ENCODE results near the gene ZNF474.
A peak's percentile ranks its signal among the peaks of the same experiment; 100 is the strongest.

Gene ZNF474

DNA sequence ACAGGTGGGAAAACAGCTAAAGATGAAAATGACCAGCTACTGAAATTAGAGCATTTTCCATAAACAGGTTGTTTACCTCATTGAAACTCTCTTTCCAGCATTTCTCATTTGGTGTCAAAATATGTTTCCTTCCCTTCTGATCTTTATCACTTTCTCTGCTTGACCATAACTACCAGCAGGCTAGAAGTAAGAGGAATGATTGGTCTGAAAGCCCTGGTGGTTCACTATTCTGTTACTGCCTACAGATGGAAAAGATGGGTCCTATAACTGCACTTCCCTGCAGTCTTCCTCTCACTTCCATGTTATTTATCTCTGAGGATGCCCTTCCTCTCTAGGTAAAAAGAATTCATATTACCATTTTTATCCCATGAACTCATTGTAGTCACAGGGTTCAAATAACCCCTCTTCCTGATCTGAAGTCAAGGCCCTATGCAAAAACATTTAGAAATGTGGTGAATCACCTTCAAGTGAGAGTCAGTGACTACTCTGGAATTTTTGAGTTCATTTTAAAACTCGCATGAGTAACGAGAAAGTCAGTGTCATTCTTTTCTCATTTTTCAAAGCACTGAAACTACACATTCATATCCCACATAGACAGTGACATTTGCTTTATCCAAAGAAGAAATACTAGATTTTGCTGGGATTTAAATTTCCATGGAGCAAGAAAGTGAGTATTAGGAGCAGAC is 51.7 kb downstream of the ZNF474 start:
- DNase-seq (ENCODE audit: low spot score) = no peak

DNA sequence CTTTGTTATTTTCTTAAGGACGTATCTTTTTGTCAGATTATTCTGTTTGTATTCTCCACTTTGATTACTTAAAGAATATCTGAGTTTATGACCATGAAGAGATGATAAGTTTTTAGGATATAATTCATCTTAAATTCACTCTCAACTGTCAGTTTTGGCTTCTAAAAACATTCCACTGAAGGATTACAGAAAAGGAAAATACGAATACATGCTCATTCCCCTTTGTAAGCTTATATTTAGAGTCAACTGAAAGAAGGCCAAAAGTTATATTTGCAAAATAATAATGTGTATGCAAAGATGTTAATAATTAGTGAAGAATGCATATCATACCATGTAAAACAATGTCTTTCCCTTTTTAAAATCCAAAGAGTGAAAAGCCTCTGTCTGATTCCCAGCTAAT is 52.5 kb downstream of the ZNF474 start:
- DNase-seq (ENCODE audit: low spot score) = no peak

DNA sequence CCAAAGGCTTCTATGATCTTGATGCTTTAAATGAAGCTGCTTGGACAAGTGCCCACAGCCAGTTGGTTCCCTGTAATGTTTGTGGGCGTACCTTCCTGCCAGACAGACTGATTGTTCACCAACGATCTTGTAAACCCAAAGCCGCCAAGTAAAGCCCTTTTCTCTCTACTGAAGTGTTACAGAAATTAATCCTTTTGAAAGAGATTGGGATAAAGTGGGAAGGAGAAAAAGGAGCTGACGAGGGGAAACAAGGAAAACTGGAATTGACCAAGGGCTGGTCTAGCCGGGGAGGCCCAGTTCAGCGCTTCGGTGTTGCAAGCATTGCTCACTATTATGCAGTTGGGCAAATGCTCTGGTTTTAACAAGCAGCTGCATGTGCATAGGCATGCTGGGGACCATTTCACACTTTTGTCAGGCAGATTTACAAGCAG is 53.2 kb downstream of the ZNF474 start:
- no peak for DNase-seq (ENCODE audit: low spot score)

DNA sequence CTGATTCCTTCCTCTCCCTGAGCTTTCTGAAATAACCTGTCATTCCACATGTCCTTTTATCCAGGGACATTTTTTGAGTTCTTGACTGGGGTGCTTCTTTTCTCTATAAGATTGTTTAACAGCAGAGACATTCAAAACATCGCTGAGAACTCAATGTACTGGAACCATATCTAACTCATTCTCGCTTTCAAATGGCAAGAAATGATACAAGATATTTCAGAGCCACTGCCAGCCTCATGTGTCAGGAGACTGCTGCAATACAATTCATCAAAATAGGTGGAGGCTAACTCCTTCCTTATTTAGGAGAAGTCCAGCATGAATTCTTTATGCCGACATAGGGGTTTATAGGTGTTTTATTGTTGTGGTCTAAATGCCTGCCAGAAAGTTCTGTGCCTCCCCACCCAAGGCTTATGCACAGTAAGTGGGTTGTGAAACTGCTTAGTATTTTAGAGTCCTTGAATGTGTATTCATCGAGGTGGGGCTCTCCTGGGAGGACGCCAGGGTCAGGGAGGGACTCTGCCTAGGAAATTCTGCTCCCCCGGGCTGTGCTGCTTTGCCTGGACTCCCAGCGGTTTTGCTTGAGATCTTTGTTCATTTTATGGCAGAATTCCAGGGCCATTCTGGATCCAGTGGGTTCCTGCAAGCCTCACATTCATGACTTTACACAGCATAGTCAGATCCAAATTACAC is 53.9 kb downstream of the ZNF474 start:
- no peak for DNase-seq (ENCODE audit: low spot score)

DNA sequence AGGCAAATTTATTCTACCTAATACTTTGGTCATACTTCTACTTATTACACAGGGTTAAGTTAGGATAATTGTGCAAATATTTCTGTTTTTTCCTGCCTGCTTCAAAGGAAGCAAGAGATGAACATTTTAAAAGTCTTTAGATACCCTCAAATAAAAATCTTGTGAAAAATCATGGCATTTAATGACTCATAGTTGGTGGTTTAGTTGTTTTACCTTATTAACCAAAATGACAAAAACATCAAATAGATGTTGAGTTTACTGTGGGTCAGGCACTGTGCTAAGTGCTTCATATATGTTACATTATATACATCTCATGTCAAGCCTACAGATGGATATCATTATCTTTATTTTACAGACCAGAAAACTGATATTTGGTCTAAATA is 54.4 kb downstream of the ZNF474 start:
- no peak for DNase-seq (ENCODE audit: low spot score)

DNA sequence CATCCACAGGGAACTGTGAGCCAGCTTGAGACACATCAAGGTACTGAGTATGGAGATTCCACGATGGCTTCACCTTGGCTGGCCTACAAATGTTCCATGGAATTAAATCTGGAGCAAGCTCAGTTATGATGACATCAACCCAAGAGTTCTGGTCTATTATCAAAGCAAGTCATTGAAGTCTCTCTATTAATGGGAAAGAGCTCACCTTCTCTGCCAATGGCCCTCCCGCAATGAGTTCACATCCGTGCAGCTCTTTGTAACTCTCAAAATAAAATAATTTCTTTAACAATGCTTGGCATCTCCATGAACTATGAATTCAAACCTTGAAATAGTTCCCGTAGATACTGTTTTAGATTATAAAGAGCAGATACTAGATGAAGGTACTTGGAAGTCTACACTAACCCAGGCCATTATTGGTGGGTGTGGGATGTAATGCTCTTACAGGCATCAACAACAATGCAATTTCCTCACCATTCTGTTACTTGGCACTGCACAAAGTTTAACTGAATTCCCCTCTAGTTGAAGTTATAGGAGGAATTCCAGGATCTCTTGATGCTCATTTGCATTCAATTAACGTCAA is 55.4 kb downstream of the ZNF474 start:
- DNase-seq (ENCODE audit: low spot score) = no peak

DNA sequence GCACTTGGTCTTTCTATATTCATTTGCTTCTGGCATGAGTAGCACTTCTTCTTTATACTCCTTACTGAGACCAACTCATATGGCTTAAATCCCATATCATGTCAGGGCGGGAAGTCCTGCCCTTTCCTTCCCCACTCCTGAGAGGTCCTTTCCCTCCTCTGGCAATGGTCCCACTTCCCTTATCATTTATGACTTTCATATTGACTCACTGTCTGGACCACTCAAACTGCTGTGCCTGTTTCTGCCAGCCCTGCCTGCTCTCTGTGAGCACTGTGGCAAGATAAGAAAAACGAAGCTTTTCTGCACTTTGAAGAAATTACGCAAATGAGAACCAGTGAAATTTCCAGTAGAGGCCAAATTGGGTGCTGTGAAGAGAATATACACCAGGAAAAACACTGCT is 58.1 kb downstream of the ZNF474 start:
- no peak for DNase-seq (ENCODE audit: low spot score)

DNA sequence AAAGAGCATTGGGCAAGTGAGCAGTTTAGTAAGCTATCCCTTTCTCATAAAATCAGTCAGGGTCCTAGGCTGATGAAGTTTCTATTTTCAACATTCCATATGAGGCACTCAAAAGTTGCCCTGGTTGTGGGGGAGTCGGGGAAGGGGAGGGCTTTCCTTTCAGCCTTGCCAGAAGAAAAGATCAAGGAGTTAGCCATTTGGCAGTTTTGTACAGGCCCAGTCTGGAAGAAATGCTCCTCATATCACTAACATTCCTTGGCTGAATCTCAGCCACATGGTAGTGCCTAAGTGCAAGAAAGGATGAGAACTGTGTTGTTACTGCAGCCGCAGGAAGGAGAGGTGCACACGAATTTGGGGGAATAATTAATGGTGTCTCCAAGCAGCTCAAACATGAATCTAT is 60.8 kb downstream of the ZNF474 start:
- no peak for DNase-seq (ENCODE audit: low spot score)

DNA sequence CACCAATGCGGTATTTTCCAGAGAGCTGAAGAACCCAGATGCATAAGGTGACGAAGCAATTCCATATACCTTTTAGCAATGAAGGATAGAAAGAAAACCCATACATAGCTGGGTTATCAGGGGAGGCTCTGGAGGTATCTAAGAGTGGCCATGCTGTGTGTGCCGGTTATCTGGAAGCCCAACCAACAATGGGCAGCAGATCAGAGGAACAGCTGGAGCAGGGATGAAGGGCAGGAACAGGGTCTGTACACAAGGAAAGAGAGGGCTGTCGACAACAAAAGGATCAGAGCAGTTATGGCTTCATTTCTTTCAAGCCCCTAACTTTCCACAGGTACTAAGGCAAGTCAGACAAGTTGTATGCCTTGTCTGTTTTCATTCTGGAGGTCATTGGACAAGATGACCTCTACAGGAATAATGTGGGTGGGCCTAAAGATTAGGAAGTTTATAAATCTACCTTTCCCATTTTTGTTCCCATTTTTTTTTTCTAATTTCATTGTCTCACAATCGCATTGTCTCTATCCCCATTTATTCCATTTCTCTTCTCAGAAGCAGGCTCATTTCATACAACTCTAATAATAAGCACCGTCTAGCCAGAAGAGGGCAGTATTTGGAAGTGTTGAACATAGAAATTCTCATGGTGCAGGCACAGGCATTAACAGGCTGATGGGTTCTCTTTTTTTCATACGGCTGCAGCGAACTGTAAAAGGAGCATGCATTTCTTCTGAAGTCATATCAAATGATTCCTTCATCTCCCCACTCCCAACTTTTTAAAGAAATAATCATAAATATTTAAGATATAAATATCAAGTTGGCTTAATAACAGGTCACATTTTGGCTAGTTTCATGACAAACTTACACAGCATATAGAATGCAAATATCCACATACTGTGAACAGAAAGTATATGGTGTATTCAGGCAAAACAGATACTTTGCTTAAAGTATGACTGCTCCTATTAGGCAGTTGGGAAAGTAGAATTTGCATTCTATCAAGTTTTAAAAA is 63.5 kb downstream of the ZNF474 start:
- peak; percentile 15 for DNase-seq (ENCODE audit: low spot score)

DNA sequence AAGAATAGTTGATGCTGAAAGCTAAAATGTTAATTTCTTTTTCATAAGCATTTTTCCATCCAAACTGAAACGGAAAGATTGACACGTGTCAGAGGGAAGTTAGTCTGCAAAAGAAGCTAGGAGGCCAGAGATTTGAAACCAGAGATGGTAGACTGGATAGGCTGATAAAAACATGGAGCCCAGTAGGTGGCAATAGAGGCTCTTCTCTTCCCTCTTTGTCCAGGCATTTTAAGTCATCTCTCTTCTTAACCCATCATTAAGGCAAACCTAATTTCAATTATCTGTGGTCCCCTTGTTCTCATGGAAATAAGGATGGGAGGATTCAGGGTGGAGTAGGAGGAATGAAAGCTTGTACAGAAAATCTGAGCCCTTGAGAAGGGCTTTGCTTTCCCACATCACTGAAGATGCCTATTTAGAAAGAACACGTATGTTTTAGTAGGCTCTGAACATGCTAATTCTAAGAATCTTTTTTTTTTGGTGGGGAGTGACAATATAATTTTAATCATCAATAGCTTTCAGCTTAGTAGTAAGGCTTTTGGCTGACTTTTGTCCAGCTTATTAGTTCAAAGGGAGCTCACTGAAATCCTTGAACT is 66.6 kb downstream of the ZNF474 start:
- no peak for DNase-seq (ENCODE audit: low spot score)

DNA sequence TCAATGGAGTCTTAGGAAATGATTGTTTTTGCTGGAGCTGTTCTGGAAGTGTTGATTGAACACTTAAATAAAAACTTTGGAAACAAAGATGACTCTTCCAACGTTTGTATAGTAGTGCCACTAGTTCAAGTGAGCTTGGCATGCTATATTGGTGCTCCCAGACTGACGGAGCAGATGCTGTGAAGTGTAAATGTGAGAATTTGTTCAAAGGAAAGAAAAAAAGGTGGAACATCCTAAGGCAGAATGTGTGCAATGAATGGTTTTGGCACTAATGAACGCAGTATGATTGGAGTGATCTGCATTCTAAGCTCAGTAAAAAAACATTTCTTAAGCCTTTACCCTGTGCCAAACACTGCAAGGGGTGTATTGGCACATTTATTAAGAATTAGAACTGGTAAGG is 69.8 kb downstream of the ZNF474 start:
- no peak for DNase-seq (ENCODE audit: low spot score)

DNA sequence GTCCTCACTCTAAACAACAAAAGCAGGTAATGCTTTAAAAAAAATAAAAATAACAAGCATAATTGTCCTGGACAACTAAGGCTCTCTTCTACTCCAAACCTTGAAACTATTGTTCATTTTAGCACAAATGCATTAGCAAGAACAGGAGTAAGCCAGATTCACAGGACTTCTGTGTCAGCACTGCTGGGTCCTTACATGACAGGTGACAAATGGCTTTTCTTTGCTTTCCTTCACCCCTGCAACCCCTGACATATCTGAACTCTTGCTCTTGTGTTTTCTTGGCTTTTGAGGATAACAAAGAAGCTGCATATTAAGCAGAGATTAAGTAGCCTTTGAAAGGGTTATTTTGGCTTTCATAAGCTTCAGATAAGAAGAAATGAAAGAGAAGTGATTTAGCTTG is 71.1 kb downstream of the ZNF474 start:
- no peak for DNase-seq (ENCODE audit: low spot score)

DNA sequence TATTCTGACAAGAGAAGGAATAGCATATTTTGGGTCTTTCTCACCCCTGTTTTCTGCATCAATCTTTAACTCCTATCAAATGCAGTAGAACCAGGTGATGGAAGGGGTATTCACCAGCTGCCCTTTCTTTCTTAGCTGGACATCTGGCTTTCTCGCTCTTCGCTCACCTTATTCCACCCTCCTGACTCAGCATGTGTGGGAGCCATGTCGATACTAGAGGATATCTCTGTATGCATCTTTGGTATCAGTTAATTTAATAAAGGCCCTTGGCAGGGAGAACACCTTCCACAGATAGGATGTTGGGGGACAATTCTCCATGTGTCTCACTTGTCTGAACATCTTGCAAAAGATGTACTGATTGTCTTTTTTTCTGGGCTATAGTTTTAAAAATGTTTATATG is 71.5 kb downstream of the ZNF474 start:
- no peak for DNase-seq (ENCODE audit: low spot score)

DNA sequence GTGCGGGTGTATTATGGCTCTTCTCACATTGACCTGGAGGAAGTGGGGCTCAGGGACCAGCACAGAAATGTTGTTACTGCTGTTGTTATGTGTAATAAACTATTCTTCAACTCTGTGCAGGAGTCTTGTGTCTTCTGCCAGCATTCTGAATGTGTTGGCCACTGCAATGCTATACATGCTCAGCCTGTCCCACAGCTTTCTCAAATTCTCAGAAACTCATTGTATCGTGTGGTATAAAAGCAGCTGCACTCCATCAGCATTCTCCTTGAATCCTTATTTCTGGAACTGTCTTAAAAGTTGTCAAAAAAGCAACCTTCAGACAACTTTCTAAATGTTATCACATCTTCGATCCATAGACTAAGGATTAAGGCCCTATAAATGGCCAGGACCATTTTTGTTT is 72.0 kb downstream of the ZNF474 start:
- no peak for DNase-seq (ENCODE audit: low spot score)

DNA sequence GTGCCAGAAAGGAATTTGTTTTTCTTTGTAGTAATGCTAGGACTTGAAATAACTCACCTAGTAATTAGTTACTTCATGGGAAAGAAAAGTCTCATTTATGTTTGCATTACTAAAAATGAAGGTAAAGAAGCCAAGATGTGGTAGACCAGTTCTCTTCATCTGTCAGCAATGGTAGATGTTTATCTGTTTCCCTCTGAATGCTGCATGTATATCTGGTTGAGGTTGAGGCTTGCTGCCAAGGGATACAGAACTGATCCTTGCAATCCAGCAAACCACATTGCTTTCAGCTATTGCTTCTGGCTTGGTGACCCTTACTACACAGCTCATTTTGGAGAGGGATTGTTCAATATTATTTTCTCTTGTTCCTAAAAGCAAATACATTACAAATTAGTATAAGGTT is 73.6 kb downstream of the ZNF474 start:
- no peak for DNase-seq (ENCODE audit: low spot score)

Data from germinal center (tissue), 1 donor.